Measurements from ENCODE around the gene DACH1.

- no peak for TF ChIP-seq POLR2A (IDR thresholded peaks at IDR 0.05)
- TF ChIP-seq CTCF (IDR thresholded peaks at IDR 0.05), result no peak
These were observed 221.5 kb downstream of the DACH1 start for GRCh38 chr13:71645467-71645866.

All from uterus (tissue), 2 donors.